Measurements from ENCODE around the gene MVD.

MVD gene

DNA sequence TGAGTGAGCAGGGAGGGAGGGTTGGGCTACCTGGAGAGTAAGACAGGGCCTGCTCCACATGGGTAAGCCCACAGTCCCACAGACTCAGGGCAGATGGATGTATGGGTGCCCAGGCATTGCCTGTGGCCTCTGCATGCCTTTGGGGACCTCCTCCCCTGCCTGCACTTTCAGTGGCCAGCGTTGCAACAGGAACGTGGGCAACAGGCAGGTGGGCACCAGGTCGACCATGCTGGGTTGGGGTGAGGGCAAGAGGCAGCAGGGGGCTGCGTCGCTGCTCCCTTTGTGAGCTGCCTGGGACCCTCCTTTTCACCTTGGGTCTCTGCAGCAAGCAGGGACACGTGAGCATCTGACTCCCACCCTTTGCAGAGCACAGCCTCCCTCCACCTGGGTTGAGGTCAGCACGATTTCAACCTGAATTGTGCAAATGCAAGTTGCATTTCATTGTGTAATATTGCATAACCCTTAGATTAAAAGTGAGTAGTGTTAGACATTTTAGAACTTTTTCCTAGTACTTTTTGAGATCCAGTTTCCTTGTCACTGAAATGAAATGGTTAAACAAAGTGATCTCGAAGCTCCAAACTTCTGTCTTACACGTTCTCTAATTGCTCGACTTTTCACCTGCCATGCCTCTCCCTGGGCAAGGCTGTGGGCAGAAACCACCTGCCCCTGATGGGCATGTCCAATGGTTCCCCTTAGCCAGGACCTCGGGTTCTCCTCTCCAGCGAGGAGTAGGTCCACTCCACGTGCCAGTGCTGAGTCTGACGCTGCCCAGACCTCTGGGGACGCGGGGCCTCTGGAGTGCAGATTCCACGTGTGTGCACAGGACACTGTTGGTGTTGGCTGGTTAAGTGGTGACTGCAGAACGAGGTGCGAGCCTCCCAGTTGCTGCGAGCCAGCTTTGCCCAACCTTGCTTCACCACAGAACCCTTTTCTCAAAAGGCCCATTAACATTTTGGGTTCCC is 57.4 kb downstream of the MVD start:
- no peak for DNase-seq (ENCODE audit: low spot score)

DNA sequence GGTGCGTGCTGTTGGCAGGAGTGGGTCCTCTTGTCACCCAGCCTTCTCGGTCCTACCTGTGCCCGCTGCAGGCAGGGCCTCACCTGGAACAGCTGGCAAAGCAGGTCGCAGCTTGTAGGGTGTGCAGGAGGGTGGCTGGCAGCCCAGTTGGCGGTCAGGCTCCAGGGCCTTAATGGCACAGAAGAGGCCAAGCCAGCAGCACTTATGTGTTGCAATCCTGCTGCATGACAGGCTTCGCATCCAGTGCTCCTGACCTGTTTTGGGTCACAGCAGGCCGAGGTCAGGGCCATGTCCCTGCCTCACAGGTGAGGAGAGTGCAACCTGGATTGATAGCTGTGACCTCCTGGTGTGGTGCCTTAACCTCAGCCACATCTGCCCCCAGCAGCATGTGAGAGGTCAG is 60.8 kb downstream of the MVD start:
- DNase-seq (ENCODE audit: low spot score) = no peak

All from hepatic stellate cell (primary cell).